ENCODE results near the gene GDPD3.

- no peak for TF ChIP-seq EZH2phosphoT487 (IDR thresholded peaks at IDR 0.05; ENCODE audit: low read depth)
- TF ChIP-seq, protein P1, sequence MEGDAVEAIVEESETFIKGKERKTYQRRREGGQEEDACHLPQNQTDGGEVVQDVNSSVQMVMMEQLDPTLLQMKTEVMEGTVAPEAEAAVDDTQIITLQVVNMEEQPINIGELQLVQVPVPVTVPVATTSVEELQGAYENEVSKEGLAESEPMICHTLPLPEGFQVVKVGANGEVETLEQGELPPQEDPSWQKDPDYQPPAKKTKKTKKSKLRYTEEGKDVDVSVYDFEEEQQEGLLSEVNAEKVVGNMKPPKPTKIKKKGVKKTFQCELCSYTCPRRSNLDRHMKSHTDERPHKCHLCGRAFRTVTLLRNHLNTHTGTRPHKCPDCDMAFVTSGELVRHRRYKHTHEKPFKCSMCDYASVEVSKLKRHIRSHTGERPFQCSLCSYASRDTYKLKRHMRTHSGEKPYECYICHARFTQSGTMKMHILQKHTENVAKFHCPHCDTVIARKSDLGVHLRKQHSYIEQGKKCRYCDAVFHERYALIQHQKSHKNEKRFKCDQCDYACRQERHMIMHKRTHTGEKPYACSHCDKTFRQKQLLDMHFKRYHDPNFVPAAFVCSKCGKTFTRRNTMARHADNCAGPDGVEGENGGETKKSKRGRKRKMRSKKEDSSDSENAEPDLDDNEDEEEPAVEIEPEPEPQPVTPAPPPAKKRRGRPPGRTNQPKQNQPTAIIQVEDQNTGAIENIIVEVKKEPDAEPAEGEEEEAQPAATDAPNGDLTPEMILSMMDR (IDR thresholded peaks at IDR 0.05; ENCODE audit: low read depth, low read length): no peak
Observed at GRCh38 chr16:30087181-30087898, 26.0 kb downstream of the GDPD3 start.
